Fibroblast of lung (primary cell): ENCODE measurements around the gene B2M. TPM values are rescaled to one million over a fixed set of nuclear protein-coding genes. Genes with fewer than 3 reads are reported as not detected.
"Not testable (repeated sequence)": the region's sequence is repeated elsewhere in the genome, so short reads cannot be mapped to it uniquely, and the experiment has no call there.

Experiments
- DNase-seq, 2 donors: peaks; one replicate each; pipeline versions ENCODE4 v3.0.0 to v3.0.0-alpha.2; 2010; ENCODE audit warnings: low read depth in 2 of 2
- H2AFZ ChIP-seq: 2 replicates; pipeline ENCODE4 v1.5.1; 2012; ENCODE audit warnings: low read length, control low read depth, inconsistent platforms
- H3K27ac ChIP-seq: 2 replicates; pipeline ENCODE4 v1.5.1; 2011; ENCODE audit warnings: low read length, control low read depth; ENCODE audit not compliant: insufficient read depth
- H3K27me3 ChIP-seq: 2 replicates; pipeline ENCODE4 v1.5.1; 2011; ENCODE audit warnings: mild to moderate bottlenecking, low read length; ENCODE audit not compliant: control insufficient read depth, insufficient read depth
- H3K36me3 ChIP-seq: 2 replicates; pipeline ENCODE4 v1.5.1; 2011; ENCODE audit warnings: low read length; ENCODE audit not compliant: control insufficient read depth, insufficient read depth
- H3K4me1 ChIP-seq: 2 replicates; pipeline ENCODE4 v1.5.1; 2011; ENCODE audit warnings: low read length; ENCODE audit not compliant: control insufficient read depth, insufficient read depth; ENCODE audit errors: extremely low read depth
- H3K4me2 ChIP-seq: 2 replicates; pipeline ENCODE4 v1.5.1; 2011; ENCODE audit warnings: low read length, control low read depth; ENCODE audit not compliant: insufficient read depth; ENCODE audit errors: extremely low read depth
- H3K4me3 ChIP-seq, 4 experiments: fragments of 200-600 bp in 1 of 4; sonication (generic) in 1 of 4; replicated peaks in 1 of 4; 2 replicates each; pipeline ENCODE4 v1.5.1; 2011 to 2016; ENCODE audit warnings: low read length in 4 of 4, low read depth in 3 of 4, mild to moderate bottlenecking in 3 of 4, control low read depth in 2 of 4, inconsistent platforms in 1 of 4, mixed read lengths in 1 of 4; ENCODE audit not compliant: insufficient read depth in 1 of 4; ENCODE audit errors: control extremely low read depth in 1 of 4
- H3K79me2 ChIP-seq: 2 replicates; pipeline ENCODE4 v1.5.1; 2012; ENCODE audit warnings: mild to moderate bottlenecking, low read length, inconsistent platforms; ENCODE audit not compliant: control insufficient read depth, insufficient read depth
- H3K9ac ChIP-seq: 2 replicates; pipeline ENCODE4 v1.5.1; 2011; ENCODE audit warnings: mild to moderate bottlenecking, low read length, control low read depth; ENCODE audit not compliant: insufficient read depth
- H3K9me3 ChIP-seq: 2 replicates; pipeline ENCODE4 v1.5.1; 2012; ENCODE audit warnings: low read depth, low read length; ENCODE audit not compliant: control insufficient read depth, insufficient read depth
- H4K20me1 ChIP-seq: 2 replicates; pipeline ENCODE4 v1.5.1; 2011; ENCODE audit warnings: low read length; ENCODE audit not compliant: control insufficient read depth, insufficient read depth; ENCODE audit errors: extremely low read depth
- CTCF ChIP-seq, 2 donors: IDR thresholded peaks in 1 of 2; conservative IDR thresholded peaks in 1 of 2; 1 replicate in 1 of 2; 2 replicates in 1 of 2; pipeline ENCODE4 v1.5.1; 2011 to 2012; ENCODE audit warnings: low read length in 2 of 2, control low read depth in 1 of 2, inconsistent platforms in 1 of 2, low read depth in 1 of 2, mild to moderate bottlenecking in 1 of 2
- EZH2 ChIP-seq: IDR thresholded peaks from 2 replicates; pipeline ENCODE4 v1.5.1; 2012; ENCODE audit warnings: low read length, control low read depth, mild to moderate bottlenecking; ENCODE audit errors: missing control alignments
- polyA plus RNA-seq, 2 donors: library from polyadenylated mRNA; depleted of rRNA in 1 of 2; stranded (reverse) in 1 of 2; unstranded in 1 of 2; fragments of >200 nt; gene quantifications; 2 replicates each; pipeline ENCODE4 v1.2.1, GENCODE V29; 2011 to 2012; ENCODE audit warnings: missing spikeins in 1 of 2
- total RNA-seq: library from RNA; depleted of rRNA; stranded (reverse); fragments of >200 nt; gene quantifications from 2 replicates; pipeline ENCODE4 v1.2.1, GENCODE V29; 2014

B2M gene
- total and polyA plus RNA-seq, 2 donors (not counting 1 experiment from before 2014, with no cell fraction given): 2,942 to 13,303 TPM

- H3K27me3 ChIP-seq: peaks cover 15% of the 10 kb centered on the region
- H2AFZ ChIP-seq: no peak overlapping the region
- no peak overlapping the region for H3K27ac ChIP-seq
- no peaks in the 10 kb centered on the region for H3K9me3 ChIP-seq
- DNase-seq: no peak
- TF ChIP-seq EZH2 (no peak), CTCF (conservative IDR thresholded peaks at IDR 0.05 in 1 of 2, IDR thresholded peaks at IDR 0.05 in 1 of 2; ENCODE audit: low read depth in 1 of 2, low read length in 2 of 2) (no peak)
- H4K20me1 ChIP-seq: no peaks in the 10 kb centered on the region
- H3K9ac ChIP-seq: no peak overlapping the region
- H3K4me2 ChIP-seq: no peak overlapping the region
- no peak overlapping the region for H3K4me3 ChIP-seq
- no peaks in the 10 kb centered on the region for H3K79me2 ChIP-seq
- H3K4me1 ChIP-seq: no peaks in the 10 kb centered on the region
- no peaks in the 10 kb centered on the region for H3K36me3 ChIP-seq
These were observed 35.4 kb upstream of the B2M start for GRCh38 chr15:44675911-44676310.

- no peak for DNase-seq
- Histone ChIP-seq H2AFZ (no peak overlapping the region), H3K9ac (no peak overlapping the region), H3K4me2 (no peak overlapping the region), H3K27me3 (peaks cover 15% of the 10 kb centered on the region), H3K36me3 (no peaks in the 10 kb centered on the region), H3K4me1 (no peaks in the 10 kb centered on the region), H3K4me3 (no peak overlapping the region), H3K79me2 (no peaks in the 10 kb centered on the region), H3K9me3 (no peaks in the 10 kb centered on the region), H4K20me1 (no peaks in the 10 kb centered on the region), H3K27ac (no peak overlapping the region)
- no peak for TF ChIP-seq CTCF (conservative IDR thresholded peaks at IDR 0.05 in 1 of 2, IDR thresholded peaks at IDR 0.05 in 1 of 2; ENCODE audit: low read depth in 1 of 2, low read length in 2 of 2)
- no peak for TF ChIP-seq EZH2
These were observed 34.6 kb upstream of the B2M start for GRCh38 chr15:44676676-44677075.

- Histone ChIP-seq H3K4me1 (no peaks in the 10 kb centered on the region), H3K4me2 (no peak overlapping the region), H3K27ac (no peak overlapping the region), H3K4me3 (no peak overlapping the region), H3K79me2 (no peaks in the 10 kb centered on the region), H3K36me3 (no peaks in the 10 kb centered on the region), H3K9me3 (no peaks in the 10 kb centered on the region), H3K27me3 (peaks cover 5% of the 10 kb centered on the region), H2AFZ (no peak overlapping the region), H3K9ac (no peak overlapping the region), H4K20me1 (no peaks in the 10 kb centered on the region)
- no peak for TF ChIP-seq CTCF (conservative IDR thresholded peaks at IDR 0.05 in 1 of 2, IDR thresholded peaks at IDR 0.05 in 1 of 2; ENCODE audit: low read depth in 1 of 2, low read length in 2 of 2)
- no peak for TF ChIP-seq EZH2
- DNase-seq: no peak
These were observed 29.1 kb upstream of the B2M start for GRCh38 chr15:44682211-44682610.

GRCh38 chr15:44682809-44683682 lies 28.3 kb upstream of the B2M start:
- not testable (repeated sequence) for H2AFZ ChIP-seq, H3K27me3 ChIP-seq
- DNase-seq: peak; percentile 22 to 48

More at GRCh38 chr15:44682809-44683682, 28.3 kb upstream of the B2M start:
- not testable (repeated sequence) for H3K27ac ChIP-seq, H3K79me2 ChIP-seq, H3K4me1 ChIP-seq, H4K20me1 ChIP-seq, H3K4me3 ChIP-seq, H3K9ac ChIP-seq, H3K4me2 ChIP-seq, H3K9me3 ChIP-seq, H3K36me3 ChIP-seq
